Activated CD4-positive, alpha-beta memory T cell treated with anti-CD3 and anti-CD28 coated beads for 36 hours (primary cell): ENCODE results near the gene RGL1. TPM values are rescaled to one million over a fixed set of nuclear protein-coding genes. Genes with fewer than 3 reads are reported as not detected.

Source experiments
- CTCF ChIA-PET: fragments of 350-600 bp; sonication (Branson Sonifier 250); formaldehyde crosslinking; loops from one replicate; lab custom pipeline; 2021; ENCODE audit warnings: antibody characterized with exemption, inconsistent platforms; lab: Charles Lee
- POLR2A ChIA-PET: fragments of 350-600 bp; sonication (Branson Sonifier 250); formaldehyde crosslinking; loops from one replicate; lab custom pipeline; 2021; ENCODE audit warnings: antibody characterized with exemption; lab: Charles Lee
- DNase-seq: peaks from one replicate; pipeline ENCODE4 v3.0.0-alpha.2; 2020
- H3K27ac Mint-ChIP-seq: one replicate; pipeline ENCODE4 v1.8.0; 2021; ENCODE audit warnings: mixed read lengths
- H3K27me3 Mint-ChIP-seq: one replicate; pipeline ENCODE4 v1.8.0; 2021; ENCODE audit warnings: mixed read lengths
- H3K36me3 Mint-ChIP-seq: one replicate; pipeline ENCODE4 v1.8.0; 2021; ENCODE audit warnings: mixed read lengths
- H3K4me1 Mint-ChIP-seq: one replicate; pipeline ENCODE4 v1.8.0; 2021; ENCODE audit warnings: low read depth, mixed read lengths
- H3K4me3 Mint-ChIP-seq: one replicate; pipeline ENCODE4 v1.8.0; 2021; ENCODE audit warnings: mild to moderate bottlenecking, mixed read lengths
- H3K9me3 Mint-ChIP-seq: one replicate; pipeline ENCODE4 v1.8.0; 2021; ENCODE audit warnings: mixed read lengths
- intact Hi-C: fragments of 100-400 bp; cut with micrococcal nuclease; formaldehyde crosslinking; loops from one replicate; pipeline ENCODE4 v1.15.1; 2023
- total RNA-seq, 2 experiments: library from RNA; stranded (reverse); gene quantifications; one replicate each; pipeline ENCODE4 v1.2.3, GENCODE V29; 2021

RGL1 gene
- total RNA-seq, 2 experiments from 2014 or later: 1.8 TPM

- intact Hi-C loops: no loop called here
- Mint-ChIP-seq H3K36me3 (no peaks in the 10 kb centered on the region), H3K27me3 (no peaks in the 10 kb centered on the region), H3K9me3 (no peaks in the 10 kb centered on the region), H3K27ac (no peak overlapping the region), H3K4me1 (no peaks in the 10 kb centered on the region), H3K4me3 (no peak overlapping the region)
- CTCF ChIA-PET: no interaction called here
- no peak for DNase-seq
- POLR2A ChIA-PET: no interaction called here
Observed at GRCh38 chr1:183794088-183794487, 10.8 kb upstream of the RGL1 start.

GRCh38 chr1:183800449-183800848 is 4.5 kb upstream of the RGL1 start:
- Mint-ChIP-seq H3K4me1 (peaks cover 3% of the 10 kb centered on the region), H3K4me3 (no peak overlapping the region), H3K9me3 (peaks cover 23% of the 10 kb centered on the region), H3K27me3 (no peaks in the 10 kb centered on the region), H3K27ac (no peak overlapping the region), H3K36me3 (peaks cover 9% of the 10 kb centered on the region)
- intact Hi-C loops: no loop called here
- ChIA-PET POLR2A (no interaction called here), CTCF (no interaction called here)
- DNase-seq: no peak

GRCh38 chr1:183801649-183802048 is 3.3 kb upstream of the RGL1 start:
- H3K36me3 Mint-ChIP-seq: peaks cover 9% of the 10 kb centered on the region
- H3K27ac Mint-ChIP-seq: no peak overlapping the region
- no peak overlapping the region for H3K4me3 Mint-ChIP-seq
- H3K9me3 Mint-ChIP-seq: peaks cover 23% of the 10 kb centered on the region
- intact Hi-C loops: no loop called here
- DNase-seq: no peak
- H3K4me1 Mint-ChIP-seq: peaks cover 6% of the 10 kb centered on the region
- ChIA-PET POLR2A (no interaction called here), CTCF (no interaction called here)
- peaks cover 3% of the 10 kb centered on the region for H3K27me3 Mint-ChIP-seq

- Mint-ChIP-seq H3K36me3 (peaks cover 9% of the 10 kb centered on the region), H3K9me3 (peaks cover 23% of the 10 kb centered on the region), H3K27me3 (peaks cover 3% of the 10 kb centered on the region), H3K4me1 (peaks cover 6% of the 10 kb centered on the region), H3K27ac (no peak overlapping the region), H3K4me3 (no peak overlapping the region)
- ChIA-PET CTCF (no interaction called here), POLR2A (no interaction called here)
- intact Hi-C loops: no loop called here
- DNase-seq: no peak
Observed at GRCh38 chr1:183804387-183804786, 533 bp upstream of the RGL1 start.

GRCh38 chr1:183806125-183806524 is 1.2 kb downstream of the RGL1 start:
- H3K27ac Mint-ChIP-seq: no peak overlapping the region
- H3K36me3 Mint-ChIP-seq: peaks cover 9% of the 10 kb centered on the region
- H3K27me3 Mint-ChIP-seq: peaks cover 3% of the 10 kb centered on the region
- H3K4me1 Mint-ChIP-seq: peaks cover 6% of the 10 kb centered on the region
- H3K4me3 Mint-ChIP-seq: no peak overlapping the region
- peaks cover 15% of the 10 kb centered on the region for H3K9me3 Mint-ChIP-seq
- intact Hi-C loops: loop anchor here (5.0 kb wide), 2 partner anchors 36 to 111 kb away; no protein-coding TSS in a partner anchor
- no peak for DNase-seq
- ChIA-PET POLR2A (no interaction called here), CTCF (no interaction called here)

- intact Hi-C loops: loop anchor here (5.0 kb wide), 2 partner anchors 36 to 111 kb away; no protein-coding TSS in a partner anchor
- DNase-seq: no peak
- Mint-ChIP-seq H3K27ac (no peak overlapping the region), H3K9me3 (peaks cover 10% of the 10 kb centered on the region), H3K36me3 (peaks cover 6% of the 10 kb centered on the region), H3K27me3 (peaks cover 3% of the 10 kb centered on the region), H3K4me1 (peaks cover 6% of the 10 kb centered on the region), H3K4me3 (no peak overlapping the region)
- POLR2A ChIA-PET: no interaction called here
- CTCF ChIA-PET: no interaction called here
Observed at GRCh38 chr1:183806675-183807074, 1.8 kb downstream of the RGL1 start.

- ChIA-PET CTCF (interaction anchor here (1.0 kb wide), 1 partner anchor 108 kb away, joined by 3 read pairs; no protein-coding TSS in a partner anchor), POLR2A (no interaction called here)
- Mint-ChIP-seq H3K27ac (no peak overlapping the region), H3K36me3 (no peaks in the 10 kb centered on the region), H3K9me3 (peaks cover 3% of the 10 kb centered on the region), H3K4me1 (peaks cover 6% of the 10 kb centered on the region), H3K4me3 (no peak overlapping the region), H3K27me3 (peaks cover 3% of the 10 kb centered on the region)
- DNase-seq: no peak
- intact Hi-C loops: loop anchor here (5.0 kb wide), 2 partner anchors 35 to 110 kb away; no protein-coding TSS in a partner anchor
Observed at GRCh38 chr1:183807549-183808168, 2.7 kb downstream of the RGL1 start.

GRCh38 chr1:183808296-183809027 is 3.5 kb downstream of the RGL1 start:
- H3K9me3 Mint-ChIP-seq: no peaks in the 10 kb centered on the region
- peaks cover 6% of the 10 kb centered on the region for H3K4me1 Mint-ChIP-seq
- H3K27ac Mint-ChIP-seq: no peak overlapping the region
- H3K4me3 Mint-ChIP-seq: no peak overlapping the region
- H3K36me3 Mint-ChIP-seq: no peaks in the 10 kb centered on the region
- ChIA-PET CTCF (no interaction called here), POLR2A (no interaction called here)
- peaks cover 3% of the 10 kb centered on the region for H3K27me3 Mint-ChIP-seq
- intact Hi-C loops: loop anchor here (5.0 kb wide), 2 partner anchors 34 to 109 kb away; no protein-coding TSS in a partner anchor
- DNase-seq: no peak

GRCh38 chr1:183810121-183810520 is 5.2 kb downstream of the RGL1 start:
- Mint-ChIP-seq H3K36me3 (no peaks in the 10 kb centered on the region), H3K27me3 (peaks cover 3% of the 10 kb centered on the region), H3K4me1 (peaks cover 6% of the 10 kb centered on the region), H3K9me3 (no peaks in the 10 kb centered on the region), H3K4me3 (no peak overlapping the region), H3K27ac (no peak overlapping the region)
- ChIA-PET CTCF (no interaction called here), POLR2A (no interaction called here)
- DNase-seq: no peak
- intact Hi-C loops: no loop called here

GRCh38 chr1:183810756-183811544 is 6.0 kb downstream of the RGL1 start:
- no peaks in the 10 kb centered on the region for H3K4me1 Mint-ChIP-seq
- POLR2A ChIA-PET: no interaction called here

GRCh38 chr1:183812128-183812527 is 7.2 kb downstream of the RGL1 start:
- Mint-ChIP-seq H3K9me3 (no peaks in the 10 kb centered on the region), H3K27ac (no peak overlapping the region), H3K36me3 (no peaks in the 10 kb centered on the region), H3K27me3 (no peaks in the 10 kb centered on the region), H3K4me3 (no peak overlapping the region), H3K4me1 (no peaks in the 10 kb centered on the region)
- no peak for DNase-seq
- ChIA-PET CTCF (no interaction called here), POLR2A (no interaction called here)
- intact Hi-C loops: no loop called here

More at GRCh38 chr1:183810756-183811544, 6.0 kb downstream of the RGL1 start:
- CTCF ChIA-PET: no interaction called here
- no peak for DNase-seq
- Mint-ChIP-seq H3K27ac (no peak overlapping the region), H3K27me3 (peaks cover 3% of the 10 kb centered on the region), H3K36me3 (no peaks in the 10 kb centered on the region), H3K4me3 (no peak overlapping the region), H3K9me3 (no peaks in the 10 kb centered on the region)
- intact Hi-C loops: no loop called here
